ENCODE measurements around the gene EXOC2.
A peak's percentile ranks its signal among the peaks of the same experiment; 100 is the strongest.

The EXOC2 gene, protein sequence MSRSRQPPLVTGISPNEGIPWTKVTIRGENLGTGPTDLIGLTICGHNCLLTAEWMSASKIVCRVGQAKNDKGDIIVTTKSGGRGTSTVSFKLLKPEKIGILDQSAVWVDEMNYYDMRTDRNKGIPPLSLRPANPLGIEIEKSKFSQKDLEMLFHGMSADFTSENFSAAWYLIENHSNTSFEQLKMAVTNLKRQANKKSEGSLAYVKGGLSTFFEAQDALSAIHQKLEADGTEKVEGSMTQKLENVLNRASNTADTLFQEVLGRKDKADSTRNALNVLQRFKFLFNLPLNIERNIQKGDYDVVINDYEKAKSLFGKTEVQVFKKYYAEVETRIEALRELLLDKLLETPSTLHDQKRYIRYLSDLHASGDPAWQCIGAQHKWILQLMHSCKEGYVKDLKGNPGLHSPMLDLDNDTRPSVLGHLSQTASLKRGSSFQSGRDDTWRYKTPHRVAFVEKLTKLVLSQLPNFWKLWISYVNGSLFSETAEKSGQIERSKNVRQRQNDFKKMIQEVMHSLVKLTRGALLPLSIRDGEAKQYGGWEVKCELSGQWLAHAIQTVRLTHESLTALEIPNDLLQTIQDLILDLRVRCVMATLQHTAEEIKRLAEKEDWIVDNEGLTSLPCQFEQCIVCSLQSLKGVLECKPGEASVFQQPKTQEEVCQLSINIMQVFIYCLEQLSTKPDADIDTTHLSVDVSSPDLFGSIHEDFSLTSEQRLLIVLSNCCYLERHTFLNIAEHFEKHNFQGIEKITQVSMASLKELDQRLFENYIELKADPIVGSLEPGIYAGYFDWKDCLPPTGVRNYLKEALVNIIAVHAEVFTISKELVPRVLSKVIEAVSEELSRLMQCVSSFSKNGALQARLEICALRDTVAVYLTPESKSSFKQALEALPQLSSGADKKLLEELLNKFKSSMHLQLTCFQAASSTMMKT

DNA sequence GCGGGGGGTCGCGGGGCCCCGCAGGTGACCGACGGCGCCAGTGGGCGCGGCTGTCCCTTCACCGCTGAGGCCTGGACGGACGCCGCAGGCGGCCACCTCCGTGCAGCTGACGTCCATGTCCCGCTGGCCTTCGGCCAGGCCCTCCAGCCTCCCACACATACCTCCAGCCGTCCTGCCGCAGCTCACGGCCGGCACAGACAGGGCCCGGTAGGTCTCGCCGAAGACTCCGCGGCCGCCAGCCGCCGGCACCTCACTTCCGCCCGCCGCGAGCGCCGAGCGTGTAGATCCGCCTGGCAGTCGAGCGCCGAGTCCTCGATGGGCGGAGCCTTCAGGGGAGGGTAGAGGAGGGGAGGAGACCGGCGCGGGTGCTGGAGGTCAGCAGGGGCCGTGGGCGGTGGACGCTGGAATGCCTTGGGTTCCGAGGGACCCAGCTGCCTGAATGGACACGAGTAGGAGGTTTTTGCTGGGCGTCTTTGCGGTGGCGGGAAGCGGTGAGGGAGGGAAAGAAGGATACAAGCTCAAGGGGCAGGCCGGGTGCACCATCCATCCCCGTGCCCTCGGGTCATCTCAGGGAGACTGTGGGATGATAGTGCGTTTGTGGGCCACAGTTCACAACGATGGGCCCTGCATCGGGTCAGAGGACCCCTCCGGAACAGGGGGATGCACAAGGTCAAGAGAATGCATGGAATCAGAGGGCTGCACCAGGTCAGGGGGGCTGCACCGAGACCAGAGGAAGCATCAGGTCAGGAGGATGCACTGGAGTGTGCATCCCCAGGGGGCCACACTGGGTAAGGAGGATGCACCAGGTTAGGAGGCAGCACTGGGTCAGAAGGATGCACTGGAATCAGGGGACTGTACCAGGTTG is at the start of gene EXOC2:
Gene EXOC2 (minus strand): TSS at position 282 of the 865 bp plus-strand sequence. CDS start 55,321 bp downstream, outside the sequence.
- peak within 1 kb of the TSS; percentile 68 for H3K27ac ChIP-seq
- peak; percentile 87 for TF ChIP-seq ZFX (IDR thresholded peaks at IDR 0.05)
- TF ChIP-seq, protein P1, sequence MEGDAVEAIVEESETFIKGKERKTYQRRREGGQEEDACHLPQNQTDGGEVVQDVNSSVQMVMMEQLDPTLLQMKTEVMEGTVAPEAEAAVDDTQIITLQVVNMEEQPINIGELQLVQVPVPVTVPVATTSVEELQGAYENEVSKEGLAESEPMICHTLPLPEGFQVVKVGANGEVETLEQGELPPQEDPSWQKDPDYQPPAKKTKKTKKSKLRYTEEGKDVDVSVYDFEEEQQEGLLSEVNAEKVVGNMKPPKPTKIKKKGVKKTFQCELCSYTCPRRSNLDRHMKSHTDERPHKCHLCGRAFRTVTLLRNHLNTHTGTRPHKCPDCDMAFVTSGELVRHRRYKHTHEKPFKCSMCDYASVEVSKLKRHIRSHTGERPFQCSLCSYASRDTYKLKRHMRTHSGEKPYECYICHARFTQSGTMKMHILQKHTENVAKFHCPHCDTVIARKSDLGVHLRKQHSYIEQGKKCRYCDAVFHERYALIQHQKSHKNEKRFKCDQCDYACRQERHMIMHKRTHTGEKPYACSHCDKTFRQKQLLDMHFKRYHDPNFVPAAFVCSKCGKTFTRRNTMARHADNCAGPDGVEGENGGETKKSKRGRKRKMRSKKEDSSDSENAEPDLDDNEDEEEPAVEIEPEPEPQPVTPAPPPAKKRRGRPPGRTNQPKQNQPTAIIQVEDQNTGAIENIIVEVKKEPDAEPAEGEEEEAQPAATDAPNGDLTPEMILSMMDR (conservative IDR thresholded peaks at IDR 0.05) = no peak

DNA sequence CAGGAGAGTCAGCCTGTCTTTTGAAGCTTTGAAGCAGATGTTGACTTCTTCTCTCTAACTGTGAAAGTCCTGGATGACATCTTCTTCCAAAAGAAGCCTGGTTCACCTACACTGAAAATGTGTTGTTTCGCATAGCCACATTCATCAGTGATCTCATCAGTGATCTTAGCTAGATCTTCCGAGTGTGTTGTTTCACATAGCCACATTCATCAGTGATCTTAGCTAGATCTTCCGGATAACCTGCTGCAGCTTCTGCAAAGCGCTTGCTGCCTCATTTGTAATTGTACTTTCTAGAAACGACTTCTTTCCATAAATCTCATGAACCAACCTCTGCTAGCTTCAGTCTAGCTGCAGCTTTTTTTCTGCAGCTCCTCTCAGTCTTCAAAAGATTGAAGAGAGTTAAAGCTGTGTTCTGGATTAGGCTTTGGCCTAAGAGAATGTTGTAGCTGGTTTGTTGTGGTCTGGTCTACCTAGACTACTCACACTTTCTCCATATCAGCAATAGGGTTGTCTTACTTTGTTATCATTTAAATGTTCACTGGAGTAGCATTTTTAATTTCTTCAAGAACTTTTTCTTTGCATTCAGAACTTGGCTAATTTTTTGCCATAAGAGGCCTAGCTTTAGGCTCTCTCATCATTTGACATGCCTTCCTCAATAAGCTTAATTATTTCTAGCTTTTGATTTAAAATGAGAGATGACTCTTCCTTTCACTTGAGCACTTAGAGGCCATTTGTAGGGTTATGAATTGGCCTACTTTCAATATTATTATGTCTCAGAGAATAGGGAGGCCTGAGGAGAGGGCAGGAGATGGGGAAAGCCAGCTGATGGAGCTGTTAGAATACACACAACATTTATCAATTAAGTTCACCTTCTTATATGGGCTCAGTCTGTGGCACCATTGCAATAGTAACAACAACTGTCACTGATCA is 48.7 kb upstream of the EXOC2 start:
- no peak overlapping the region for H3K27ac ChIP-seq
- TF ChIP-seq, protein P1 (conservative IDR thresholded peaks at IDR 0.05) = no peak
- no peak for TF ChIP-seq ZFX (IDR thresholded peaks at IDR 0.05)

DNA sequence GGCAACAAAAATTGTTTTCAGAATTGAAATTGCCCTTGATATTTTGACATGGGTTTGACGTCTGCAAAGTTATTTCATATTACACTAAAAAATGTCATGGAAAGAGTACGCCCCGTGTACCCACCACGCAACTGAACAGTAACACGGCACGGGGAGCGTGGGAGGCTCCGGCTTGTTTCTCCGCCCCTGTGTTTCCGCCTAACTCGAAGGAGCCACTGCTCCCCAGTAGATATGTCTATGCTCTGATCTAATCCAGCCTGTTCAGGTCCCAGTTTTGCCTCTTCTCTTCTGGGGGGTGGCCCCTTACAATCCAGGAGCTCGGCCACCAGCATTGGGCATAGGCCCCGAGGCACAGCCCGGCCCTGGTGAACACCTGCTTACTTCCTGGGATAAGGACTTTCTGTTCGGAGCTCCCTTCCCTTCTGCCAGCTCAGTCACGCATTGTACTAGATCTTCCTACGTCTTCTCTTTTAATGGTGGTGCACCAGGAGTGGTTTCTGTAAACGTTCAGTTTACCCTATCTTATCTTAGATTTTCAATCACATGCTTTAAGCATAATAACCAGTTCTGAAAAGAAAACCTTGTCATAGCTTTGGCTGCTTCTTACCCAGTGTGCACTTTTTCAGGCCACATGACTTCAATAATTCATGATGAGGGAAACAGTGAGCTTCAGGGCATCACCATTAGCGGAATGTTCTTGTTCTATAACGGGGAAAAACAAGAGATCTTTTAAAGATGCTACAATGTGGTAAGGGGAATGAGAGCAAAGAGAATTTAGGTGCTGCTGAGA is 43.9 kb upstream of the EXOC2 start:
- no peak overlapping the region for H3K27ac ChIP-seq
- no peak for TF ChIP-seq ZFX (IDR thresholded peaks at IDR 0.05)
- TF ChIP-seq, protein P1 (conservative IDR thresholded peaks at IDR 0.05) = no peak

GRCh38 chr6:733431-734219 is 40.7 kb upstream of the EXOC2 start:
- H3K27ac ChIP-seq = no peak overlapping the region
- TF ChIP-seq ZFX (IDR thresholded peaks at IDR 0.05) = no peak
- TF ChIP-seq, protein P1 (conservative IDR thresholded peaks at IDR 0.05) = no peak

DNA sequence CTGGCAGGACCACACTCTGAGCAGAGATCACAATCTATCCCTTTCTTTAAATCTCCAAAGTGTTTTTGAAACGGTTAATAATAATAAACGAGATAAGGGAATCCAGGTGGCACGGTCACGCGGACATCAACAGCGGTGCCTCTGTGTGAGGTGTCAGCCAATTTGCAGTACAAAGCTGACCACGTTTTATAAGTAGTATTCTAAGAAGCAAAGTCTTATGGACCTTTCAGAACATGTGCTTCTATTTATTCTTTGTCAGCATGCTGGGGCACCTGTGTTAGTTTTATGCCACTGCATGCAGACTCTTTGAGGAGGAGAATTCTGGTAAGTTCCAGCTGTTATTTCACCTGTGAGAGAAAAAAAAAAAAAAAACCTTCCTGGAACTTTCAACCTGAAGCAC is 39.0 kb upstream of the EXOC2 start:
- H3K27ac ChIP-seq = no peak overlapping the region
- TF ChIP-seq, protein P1 (conservative IDR thresholded peaks at IDR 0.05) = no peak
- TF ChIP-seq ZFX (IDR thresholded peaks at IDR 0.05) = no peak

Measured in C4-2B (cell line).